ENCODE measurements around the gene CDH24. TPM values are rescaled to one million over a fixed set of nuclear protein-coding genes. Genes with fewer than 3 reads are reported as not detected.

Gene CDH24
- total and polyA plus RNA-seq, 2 of the 13 experiments (the other 11 are each of a cell fraction or from before 2014, with no cell fraction given): 0.69 to 0.99 TPM

GRCh38 chr14:23056145-23056955 is 970 bp downstream of the CDH24 start (continued):
- TF ChIP-seq, protein P1, sequence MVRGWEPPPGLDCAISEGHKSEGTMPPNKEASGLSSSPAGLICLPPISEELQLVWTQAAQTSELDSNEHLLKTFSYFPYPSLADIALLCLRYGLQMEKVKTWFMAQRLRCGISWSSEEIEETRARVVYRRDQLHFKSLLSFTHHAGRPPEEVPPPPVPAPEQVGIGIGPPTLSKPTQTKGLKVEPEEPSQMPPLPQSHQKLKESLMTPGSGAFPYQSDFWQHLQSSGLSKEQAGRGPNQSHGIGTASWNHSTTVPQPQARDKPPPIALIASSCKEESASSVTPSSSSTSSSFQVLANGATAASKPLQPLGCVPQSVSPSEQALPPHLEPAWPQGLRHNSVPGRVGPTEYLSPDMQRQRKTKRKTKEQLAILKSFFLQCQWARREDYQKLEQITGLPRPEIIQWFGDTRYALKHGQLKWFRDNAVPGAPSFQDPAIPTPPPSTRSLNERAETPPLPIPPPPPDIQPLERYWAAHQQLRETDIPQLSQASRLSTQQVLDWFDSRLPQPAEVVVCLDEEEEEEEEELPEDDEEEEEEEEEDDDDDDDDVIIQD (CRISPR knock-in tag; IDR thresholded peaks at IDR 0.05; ENCODE audit: low read depth): no peak
- peak; percentile 66 for TF ChIP-seq MIER3 (CRISPR knock-in tag; IDR thresholded peaks at IDR 0.05; ENCODE audit: borderline replicate concordance)
- no peak for TF ChIP-seq CC2D1A (CRISPR knock-in tag; IDR thresholded peaks at IDR 0.05)
- peak; percentile 78; the same call in 1 of the 2 replicates for TF ChIP-seq ZNF709 (CRISPR knock-in tag; IDR thresholded peaks at IDR 0.05)
- TF ChIP-seq PHB2 (IDR thresholded peaks at IDR 0.05; ENCODE audit: partially characterized antibody): no peak
- TF ChIP-seq SP2 (CRISPR knock-in tag; IDR thresholded peaks at IDR 0.05): no peak; the same call in 1 of the 2 replicates
- TF ChIP-seq ZSCAN30 (CRISPR knock-in tag; IDR thresholded peaks at IDR 0.05): no peak
- TF ChIP-seq DPF2 (CRISPR knock-in tag; IDR thresholded peaks at IDR 0.05; ENCODE audit: borderline replicate concordance, low read depth): no peak
- TF ChIP-seq MYPOP (CRISPR knock-in tag; IDR thresholded peaks at IDR 0.05): 0 out of 2 replicates have a peak, but pooled peaks have one; percentile 69
- TF ChIP-seq ZBTB33 (CRISPR knock-in tag; IDR thresholded peaks at IDR 0.05): 0 out of 2 replicates have a peak, but pooled peaks have one; percentile 57
- TF ChIP-seq CENPT (CRISPR knock-in tag; IDR thresholded peaks at IDR 0.05; ENCODE audit: low read depth): no peak
- TF ChIP-seq FOSL1 (CRISPR knock-in tag; IDR thresholded peaks at IDR 0.05; ENCODE audit: borderline replicate concordance): no peak
- no peak; the same call in 1 of the 2 replicates for TF ChIP-seq ZNF333 (CRISPR knock-in tag; IDR thresholded peaks at IDR 0.05; ENCODE audit: borderline replicate concordance)
- no peak for TF ChIP-seq ZNF362 (CRISPR knock-in tag; IDR thresholded peaks at IDR 0.05; ENCODE audit: borderline replicate concordance)
